Body of pancreas (tissue), 4 donors: ENCODE results near the gene SIX5.

ENCODE experiments used
- POLR2A ChIP-seq, 3 donors: fragments of 450-650 bp; IDR thresholded peaks; one replicate each; pipeline ENCODE4 v1.6.1; 2016; ENCODE audit warnings: antibody characterized with exemption in 3 of 3, mild to moderate bottlenecking in 2 of 3
- TF ChIP-seq, protein P1 (sequence below), 7 experiments: fragments of 450-650 bp in 4 of 7; fragments of 200-600 bp in 3 of 7; sonication (generic) in 3 of 7; IDR thresholded peaks; one replicate each; pipeline ENCODE4 v1.5.1; 2016 to 2019; ENCODE audit warnings: antibody characterized with exemption in 7 of 7

DNA sequence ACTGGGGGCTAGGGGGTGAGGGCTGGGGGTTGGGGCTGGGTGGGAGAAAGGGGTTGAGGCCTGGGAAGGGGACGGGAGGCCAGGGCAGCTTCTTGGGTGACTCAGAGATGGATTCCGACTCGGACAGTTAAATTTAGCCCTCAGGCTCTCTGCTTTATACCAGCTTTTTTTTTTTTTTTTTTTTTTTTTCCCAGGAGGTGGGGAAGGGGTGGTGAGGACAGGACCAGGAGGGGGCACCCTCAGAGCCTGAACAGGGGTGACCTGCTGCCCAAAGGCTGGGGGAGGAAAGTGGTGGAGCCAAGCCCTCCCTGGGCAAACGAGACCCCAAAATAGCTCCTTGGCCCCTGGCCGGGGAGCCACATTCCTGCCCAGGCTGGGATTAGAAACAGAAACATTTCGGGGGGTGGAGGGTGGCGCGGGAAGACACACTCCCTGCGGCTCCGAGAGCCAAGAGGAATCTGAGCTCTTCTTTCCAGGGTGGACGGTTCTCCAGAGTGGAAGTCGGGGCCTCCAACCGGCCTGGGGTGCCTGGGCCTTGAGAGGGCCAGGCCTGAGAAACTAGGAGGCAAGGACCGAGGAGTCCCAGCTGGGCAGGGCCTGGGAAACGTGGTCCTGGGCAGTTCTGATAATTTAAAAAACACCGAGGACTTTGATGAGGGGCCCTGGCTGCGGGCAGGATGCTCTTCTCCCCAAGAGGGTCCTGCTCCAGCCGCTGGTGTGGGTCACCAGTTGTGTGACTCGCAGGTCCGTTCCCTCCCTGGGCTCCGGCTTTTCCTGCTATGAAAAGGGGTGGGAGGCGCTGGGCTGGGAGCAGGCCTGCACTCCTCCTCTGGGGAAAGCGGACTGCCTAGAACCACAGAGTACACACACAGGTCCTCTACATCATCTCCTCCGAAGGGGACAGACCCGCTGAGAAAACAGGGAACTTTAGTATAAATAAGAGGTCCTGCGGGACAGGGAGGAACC lies 14.1 kb upstream of the SIX5 start:
- no peak for TF ChIP-seq POLR2A (IDR thresholded peaks at IDR 0.05)
- TF ChIP-seq, protein P1, sequence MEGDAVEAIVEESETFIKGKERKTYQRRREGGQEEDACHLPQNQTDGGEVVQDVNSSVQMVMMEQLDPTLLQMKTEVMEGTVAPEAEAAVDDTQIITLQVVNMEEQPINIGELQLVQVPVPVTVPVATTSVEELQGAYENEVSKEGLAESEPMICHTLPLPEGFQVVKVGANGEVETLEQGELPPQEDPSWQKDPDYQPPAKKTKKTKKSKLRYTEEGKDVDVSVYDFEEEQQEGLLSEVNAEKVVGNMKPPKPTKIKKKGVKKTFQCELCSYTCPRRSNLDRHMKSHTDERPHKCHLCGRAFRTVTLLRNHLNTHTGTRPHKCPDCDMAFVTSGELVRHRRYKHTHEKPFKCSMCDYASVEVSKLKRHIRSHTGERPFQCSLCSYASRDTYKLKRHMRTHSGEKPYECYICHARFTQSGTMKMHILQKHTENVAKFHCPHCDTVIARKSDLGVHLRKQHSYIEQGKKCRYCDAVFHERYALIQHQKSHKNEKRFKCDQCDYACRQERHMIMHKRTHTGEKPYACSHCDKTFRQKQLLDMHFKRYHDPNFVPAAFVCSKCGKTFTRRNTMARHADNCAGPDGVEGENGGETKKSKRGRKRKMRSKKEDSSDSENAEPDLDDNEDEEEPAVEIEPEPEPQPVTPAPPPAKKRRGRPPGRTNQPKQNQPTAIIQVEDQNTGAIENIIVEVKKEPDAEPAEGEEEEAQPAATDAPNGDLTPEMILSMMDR (IDR thresholded peaks at IDR 0.05): no peak
